Sigmoid colon (tissue), 7 donors: Measurements from ENCODE around the gene STK4. TPM values are rescaled to one million over a fixed set of nuclear protein-coding genes. Genes with fewer than 3 reads are reported as not detected.

ENCODE experiments used
- DNase-seq: peaks from one replicate; pipeline ENCODE4 v3.0.0-alpha.2; 2019
- H3K27ac ChIP-seq, 4 donors: fragments of 200-600 bp; sonication (generic); one replicate each; pipeline ENCODE4 v1.5.1; 2016 to 2019; ENCODE audit warnings: mild to moderate bottlenecking in 1 of 4
- H3K27me3 ChIP-seq, 3 donors: fragments of 200-600 bp; sonication (generic); one replicate each; pipeline ENCODE4 v1.5.1; 2019; ENCODE audit warnings: mild to moderate bottlenecking in 1 of 3
- H3K36me3 ChIP-seq, 4 donors: fragments of 200-600 bp; sonication (generic); one replicate each; pipeline ENCODE4 v1.5.1; 2016 to 2019
- H3K4me1 ChIP-seq, 4 donors: fragments of 200-600 bp; sonication (generic); one replicate each; pipeline ENCODE4 v1.5.1; 2017 to 2019
- H3K4me3 ChIP-seq, 4 donors: fragments of 200-600 bp; sonication (generic); one replicate each; pipeline ENCODE4 v1.5.1; 2017 to 2019; ENCODE audit warnings: mild to moderate bottlenecking in 2 of 4, moderate library complexity in 1 of 4
- H3K9me3 ChIP-seq, 4 donors: fragments of 200-600 bp in 3 of 4; sonication (generic) in 3 of 4; one replicate each; pipeline versions ENCODE4 v1.5.1 to v1.6.1; 2013 to 2019
- EP300 ChIP-seq, 4 donors: sonication (generic); formaldehyde crosslinking; IDR thresholded peaks; one replicate each; pipeline ENCODE4 v1.6.1; 2017; ENCODE audit warnings: antibody characterized with exemption in 4 of 4
- POLR2A ChIP-seq, 2 donors: fragments of 450-650 bp; IDR thresholded peaks; one replicate each; pipeline ENCODE4 v1.6.1; 2016; ENCODE audit warnings: antibody characterized with exemption in 2 of 2, mild to moderate bottlenecking in 2 of 2, moderate library complexity in 2 of 2
- POLR2AphosphoS5 ChIP-seq, 4 donors: sonication (generic); formaldehyde crosslinking; IDR thresholded peaks; one replicate each; pipeline ENCODE4 v1.6.1; 2017; ENCODE audit warnings: antibody characterized with exemption in 4 of 4
- WGBS, 2 donors: extraction: QIAGEN DNeasy Blood & Tissue Kit; methylation state at CpG; one replicate each; pipeline ENCODE4 v1.1.7; 2013; 5-methylcytosine and 5-hydroxymethylcytosine counted together
- intact Hi-C: fragments of 100-400 bp; cut with DNase I; formaldehyde crosslinking; loops from one replicate; pipeline ENCODE4 v1.15.1; 2023
- polyA plus RNA-seq, 3 donors: library from polyadenylated mRNA; stranded (reverse); fragments of 200-250 nt; gene quantifications; one replicate each; pipeline ENCODE4 v1.2.3, GENCODE V29; 2013
- total RNA-seq, 4 donors: library from RNA; depleted of rRNA; stranded (reverse); fragments of >200 nt; gene quantifications; one replicate each; pipeline ENCODE4 v1.1.0, GENCODE V29; 2016
- TF ChIP-seq, protein P1 (sequence below), 4 experiments: fragments of 450-650 bp in 3 of 4; fragments of 200-600 bp in 1 of 4; IDR thresholded peaks; one replicate each; pipeline ENCODE4 v1.5.1; 2016 to 2019; ENCODE audit warnings: antibody characterized with exemption in 4 of 4, mild to moderate bottlenecking in 3 of 4, moderate library complexity in 2 of 4
- donor health status: healthy with polysubstance abuse.
- donor health status: Bipolar disorder and iron deficiency.
- donor health status: healthy.

STK4 gene
- total and polyA plus RNA-seq, 7 donors, result 6.0 to 31.8 (median 25.7) TPM

DNA sequence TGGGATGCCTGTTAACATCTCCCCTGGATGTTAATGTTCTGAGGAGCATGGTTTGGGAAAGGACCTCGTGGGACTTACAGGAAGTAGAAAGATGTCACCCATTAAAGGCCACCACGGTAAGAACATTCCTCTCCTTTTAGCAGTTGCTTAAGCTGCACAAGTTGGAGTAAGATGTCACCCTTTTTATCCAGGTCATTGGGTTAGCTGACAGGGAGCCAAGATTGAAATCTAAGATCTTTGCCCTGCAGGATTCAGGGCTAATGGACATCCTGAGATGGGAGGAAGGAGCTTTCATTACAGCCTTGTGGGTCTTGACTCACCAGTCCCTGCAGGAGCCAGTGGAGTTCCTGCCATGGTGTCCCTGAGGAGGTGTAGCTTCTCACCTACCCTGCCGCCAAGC lies 34.4 kb upstream of the STK4 start:
- H3K27ac ChIP-seq, result no peak overlapping the region
- H3K4me3 ChIP-seq, result no peak overlapping the region
- no peaks in the 10 kb centered on the region for H3K27me3 ChIP-seq
- intact Hi-C loops, result no loop called here
- H3K36me3 ChIP-seq, result no peaks in the 10 kb centered on the region
- H3K4me1 ChIP-seq, result no peaks in the 10 kb centered on the region
- TF ChIP-seq EP300 (IDR thresholded peaks at IDR 0.05), result no peak
- TF ChIP-seq POLR2AphosphoS5 (IDR thresholded peaks at IDR 0.05), result no peak
- no peak for TF ChIP-seq POLR2A (IDR thresholded peaks at IDR 0.05)
- TF ChIP-seq, protein P1, sequence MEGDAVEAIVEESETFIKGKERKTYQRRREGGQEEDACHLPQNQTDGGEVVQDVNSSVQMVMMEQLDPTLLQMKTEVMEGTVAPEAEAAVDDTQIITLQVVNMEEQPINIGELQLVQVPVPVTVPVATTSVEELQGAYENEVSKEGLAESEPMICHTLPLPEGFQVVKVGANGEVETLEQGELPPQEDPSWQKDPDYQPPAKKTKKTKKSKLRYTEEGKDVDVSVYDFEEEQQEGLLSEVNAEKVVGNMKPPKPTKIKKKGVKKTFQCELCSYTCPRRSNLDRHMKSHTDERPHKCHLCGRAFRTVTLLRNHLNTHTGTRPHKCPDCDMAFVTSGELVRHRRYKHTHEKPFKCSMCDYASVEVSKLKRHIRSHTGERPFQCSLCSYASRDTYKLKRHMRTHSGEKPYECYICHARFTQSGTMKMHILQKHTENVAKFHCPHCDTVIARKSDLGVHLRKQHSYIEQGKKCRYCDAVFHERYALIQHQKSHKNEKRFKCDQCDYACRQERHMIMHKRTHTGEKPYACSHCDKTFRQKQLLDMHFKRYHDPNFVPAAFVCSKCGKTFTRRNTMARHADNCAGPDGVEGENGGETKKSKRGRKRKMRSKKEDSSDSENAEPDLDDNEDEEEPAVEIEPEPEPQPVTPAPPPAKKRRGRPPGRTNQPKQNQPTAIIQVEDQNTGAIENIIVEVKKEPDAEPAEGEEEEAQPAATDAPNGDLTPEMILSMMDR (IDR thresholded peaks at IDR 0.05), result no peak
- no peak for DNase-seq
- 87 to 92% methylated on average over 3 of the region's 3 CpGs for WGBS, 2 donors
- no peaks in the 10 kb centered on the region for H3K9me3 ChIP-seq

DNA sequence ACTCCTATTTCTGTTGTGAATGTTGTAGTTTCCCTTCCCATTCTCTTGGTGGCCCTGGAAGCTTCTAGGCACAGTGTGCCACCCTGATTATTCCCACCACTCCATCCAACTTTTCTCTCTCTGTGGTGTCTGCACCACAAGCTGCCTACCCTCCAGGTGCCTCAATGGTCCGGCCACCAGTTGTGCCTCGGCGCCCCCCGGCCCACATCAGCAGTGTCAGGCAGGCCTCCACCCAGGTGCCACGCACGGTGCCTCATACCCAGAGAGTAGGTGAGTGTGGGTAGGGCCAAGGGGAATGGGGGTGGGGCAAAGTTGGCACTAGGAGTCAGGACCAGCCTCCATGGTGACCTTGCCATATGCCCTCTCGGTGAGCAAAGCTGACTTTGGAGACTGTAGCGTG lies 33.4 kb upstream of the STK4 start:
- TF ChIP-seq, protein P1 (IDR thresholded peaks at IDR 0.05), result no peak
- TF ChIP-seq POLR2A (IDR thresholded peaks at IDR 0.05) (no peak), POLR2AphosphoS5 (IDR thresholded peaks at IDR 0.05) (no peak)
- intact Hi-C loops, result no loop called here
- Histone ChIP-seq H3K36me3 (no peaks in the 10 kb centered on the region), H3K27me3 (no peaks in the 10 kb centered on the region), H3K4me1 (no peaks in the 10 kb centered on the region), H3K27ac (no peak overlapping the region), H3K4me3 (no peak overlapping the region), H3K9me3 (no peaks in the 10 kb centered on the region)
- 97 to 98% methylated on average over 8 of the region's 8 CpGs for WGBS, 2 donors
- DNase-seq, result no peak

DNA sequence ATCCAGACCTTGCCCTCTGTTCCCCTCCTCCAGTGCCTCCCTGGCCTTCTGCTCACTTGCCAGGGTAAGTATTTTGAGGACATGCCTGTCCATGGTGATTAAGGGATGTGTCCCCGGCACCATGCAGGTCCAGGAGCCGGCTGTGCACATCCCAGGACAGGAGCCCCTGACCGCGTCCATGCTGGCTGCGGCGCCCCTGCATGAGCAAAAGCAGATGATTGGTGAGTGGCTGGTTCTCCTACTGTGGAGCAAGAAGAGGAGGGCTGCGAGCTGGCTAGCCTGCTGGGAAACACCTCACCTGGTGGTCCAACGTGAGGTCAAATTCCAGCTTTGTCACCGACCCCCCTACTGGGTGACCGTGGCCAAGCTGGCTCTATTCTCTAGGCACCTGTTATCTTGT lies 29.8 kb upstream of the STK4 start:
- Histone ChIP-seq H3K27me3 (no peaks in the 10 kb centered on the region), H3K4me3 (no peak overlapping the region), H3K36me3 (peaks cover 0 to 16% (median 3%) of the 10 kb centered on the region in 4 donors), H3K4me1 (no peaks in the 10 kb centered on the region), H3K27ac (no peak overlapping the region), H3K9me3 (no peaks in the 10 kb centered on the region)
- no peak for TF ChIP-seq POLR2AphosphoS5 (IDR thresholded peaks at IDR 0.05)
- no peak for TF ChIP-seq POLR2A (IDR thresholded peaks at IDR 0.05)
- no peak for TF ChIP-seq EP300 (IDR thresholded peaks at IDR 0.05)
- TF ChIP-seq, protein P1 (IDR thresholded peaks at IDR 0.05), result no peak
- WGBS, 2 donors, result 95 to 96% methylated on average over 10 of the region's 10 CpGs
- intact Hi-C loops, result no loop called here
- DNase-seq, result no peak

DNA sequence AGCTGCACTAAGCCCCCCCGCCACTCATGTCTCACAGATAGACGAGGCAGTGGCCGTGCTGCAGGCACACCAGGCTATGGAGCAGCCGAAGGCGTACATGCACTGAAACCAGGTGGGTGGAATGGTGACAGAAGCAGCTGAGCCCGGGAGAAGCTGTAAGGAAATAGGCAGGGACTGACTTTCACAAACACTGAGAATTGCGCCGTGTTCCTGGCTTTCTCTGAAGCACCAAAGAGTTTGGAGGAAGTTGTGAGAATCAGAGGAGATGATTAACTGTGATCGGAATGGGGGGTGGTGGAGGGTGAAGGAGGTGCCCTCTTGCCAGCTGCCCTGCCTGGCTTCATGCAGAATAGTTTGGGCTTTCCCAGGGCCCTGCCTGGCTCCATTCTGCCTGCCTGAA lies 27.7 kb upstream of the STK4 start:
- H3K4me3 ChIP-seq, result no peak overlapping the region
- H3K27ac ChIP-seq, result no peak overlapping the region

DNA sequence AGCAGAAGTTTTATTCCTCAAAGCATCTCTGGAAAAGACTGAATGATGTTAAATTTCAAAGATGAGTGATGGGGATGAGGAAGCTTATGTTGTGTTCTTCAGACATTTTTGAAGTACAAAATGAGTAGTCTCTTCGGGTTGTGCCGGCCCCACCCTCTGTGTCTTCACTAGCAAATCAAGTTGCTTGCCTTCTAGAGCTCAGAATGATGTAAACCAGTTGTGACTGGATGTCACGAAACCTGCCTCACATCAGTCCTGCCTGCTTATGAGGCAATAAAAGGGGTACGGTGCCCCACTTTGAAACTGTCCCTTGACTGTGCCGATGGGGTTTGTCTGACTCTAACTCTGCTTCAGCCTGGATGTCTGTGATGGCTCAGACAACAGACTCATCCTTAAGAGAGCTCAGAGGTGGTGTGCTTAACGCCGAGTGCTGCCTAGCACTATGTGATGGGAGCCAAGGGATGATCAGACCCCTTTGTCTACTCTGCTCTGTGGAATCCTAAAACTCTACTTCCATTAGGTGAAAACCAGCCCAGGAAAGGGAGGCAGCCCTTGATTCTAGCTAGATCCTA lies 25.1 kb upstream of the STK4 start:
- H3K27me3 ChIP-seq, result no peaks in the 10 kb centered on the region
- TF ChIP-seq, protein P1 (IDR thresholded peaks at IDR 0.05), result no peak
- no peak for TF ChIP-seq POLR2AphosphoS5 (IDR thresholded peaks at IDR 0.05)
- TF ChIP-seq POLR2A (IDR thresholded peaks at IDR 0.05), result no peak
- no peak for TF ChIP-seq EP300 (IDR thresholded peaks at IDR 0.05)
- H3K36me3 ChIP-seq, result peaks cover 6 to 58% (median 26%) of the 10 kb centered on the region in 4 donors
- 72 to 89% methylated on average over 7 of the region's 7 CpGs for WGBS, 2 donors
- no peak for DNase-seq
- H3K9me3 ChIP-seq, result no peaks in the 10 kb centered on the region
- no peaks in the 10 kb centered on the region for H3K4me1 ChIP-seq
- intact Hi-C loops, result no loop called here
- H3K27ac ChIP-seq, result no peak overlapping the region
- no peak overlapping the region for H3K4me3 ChIP-seq

More for the DNA sequence above, 27.7 kb upstream of the STK4 start:
- Histone ChIP-seq H3K27me3 (no peaks in the 10 kb centered on the region), H3K36me3 (peaks cover 6 to 37% (median 19%) of the 10 kb centered on the region in 4 donors), H3K4me1 (no peaks in the 10 kb centered on the region), H3K9me3 (no peaks in the 10 kb centered on the region)
- DNase-seq, result no peak
- 87 to 88% methylated on average over 9 of the region's 9 CpGs for WGBS, 2 donors
- intact Hi-C loops, result no loop called here
- no peak for TF ChIP-seq POLR2A (IDR thresholded peaks at IDR 0.05)
- no peak for TF ChIP-seq EP300 (IDR thresholded peaks at IDR 0.05)
